NK-92 (cell line): Measurements from ENCODE around the gene MLLT3.

Source experiments
- DNase-seq: peaks from one replicate; lab custom pipeline; 2025; ENCODE audit not compliant: unreplicated experiment; lab: John Stamatoyannopoulos, UW

MLLT3 gene

GRCh38 chr9:20428976-20429375, 193.3 kb downstream of the MLLT3 start:
- DNase-seq, result no peak

DNA sequence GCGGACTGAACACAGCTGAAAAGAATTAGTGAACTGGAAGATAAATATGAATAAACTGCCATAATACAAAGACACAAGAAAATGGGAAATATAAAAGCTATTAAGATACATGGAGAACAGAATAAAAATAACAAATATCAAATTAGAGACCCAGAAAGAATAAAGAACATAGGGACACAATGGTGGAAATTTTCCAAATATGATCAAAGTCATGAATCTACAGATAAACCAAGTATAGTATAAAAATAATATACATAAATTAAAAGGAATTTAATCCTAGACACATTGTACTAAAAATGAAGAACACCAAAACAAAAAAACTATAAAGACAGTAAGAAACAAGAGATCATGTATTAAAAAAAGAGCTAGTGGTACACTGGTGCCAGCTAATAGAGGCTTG, 194.9 kb downstream of the MLLT3 start:
- no peak for DNase-seq

DNA sequence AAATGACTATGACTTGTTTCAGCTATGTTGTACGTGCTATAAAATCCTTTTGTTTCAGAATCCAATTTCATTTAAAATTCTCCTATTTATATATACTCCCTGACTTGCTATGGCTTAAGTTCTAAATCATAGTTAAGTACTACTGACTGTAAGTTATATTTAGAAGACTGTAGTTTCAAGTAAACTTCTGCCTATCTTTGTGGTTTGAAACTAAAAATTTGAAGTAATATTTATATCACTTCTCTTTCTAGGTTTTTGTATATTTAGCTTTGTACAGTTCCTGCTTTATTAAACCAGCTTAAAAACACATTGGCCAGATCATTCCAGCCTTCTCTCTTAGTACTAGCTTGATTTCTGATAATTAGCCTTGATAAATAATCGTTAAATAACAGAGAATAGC, 196.3 kb downstream of the MLLT3 start:
- no peak for DNase-seq

DNA sequence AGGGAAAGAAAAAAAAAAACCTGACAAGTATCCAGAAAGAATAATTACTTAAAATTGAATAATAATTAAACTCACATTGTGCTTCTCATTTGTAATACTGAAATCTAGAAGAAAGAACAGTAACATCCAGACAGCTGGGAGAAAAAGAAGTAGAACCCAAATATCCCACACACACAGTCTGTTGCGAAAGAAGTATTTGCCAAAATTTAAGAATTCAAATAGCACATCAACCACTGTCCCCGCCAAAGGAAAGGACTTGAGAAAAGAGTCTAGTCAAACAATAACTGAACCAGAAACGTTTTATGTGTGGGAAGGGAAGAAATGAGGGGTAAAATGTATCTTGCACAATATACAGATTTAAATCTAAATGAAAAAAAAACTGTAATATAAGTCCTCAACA, 202.8 kb downstream of the MLLT3 start:
- no peak for DNase-seq

DNA sequence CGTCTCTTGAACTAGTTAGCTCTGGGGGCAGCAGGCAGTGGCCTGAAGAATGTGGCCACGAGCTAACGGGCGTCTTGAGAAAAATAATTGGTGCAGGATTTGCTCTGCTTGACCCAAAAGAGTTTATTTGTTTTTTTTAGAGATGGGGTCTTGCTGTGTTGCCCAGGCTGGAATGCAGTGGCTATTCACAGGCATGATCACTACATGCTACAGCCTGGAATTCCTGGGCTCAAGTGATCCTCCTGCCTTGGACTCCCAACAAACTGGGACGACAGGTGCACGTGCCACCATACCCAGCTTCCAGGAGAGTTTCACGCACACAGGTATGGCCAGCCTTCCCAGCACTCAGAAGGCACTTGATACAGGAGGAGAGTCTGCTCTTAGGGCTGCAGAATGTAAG, 203.8 kb downstream of the MLLT3 start:
- no peak for DNase-seq

DNA sequence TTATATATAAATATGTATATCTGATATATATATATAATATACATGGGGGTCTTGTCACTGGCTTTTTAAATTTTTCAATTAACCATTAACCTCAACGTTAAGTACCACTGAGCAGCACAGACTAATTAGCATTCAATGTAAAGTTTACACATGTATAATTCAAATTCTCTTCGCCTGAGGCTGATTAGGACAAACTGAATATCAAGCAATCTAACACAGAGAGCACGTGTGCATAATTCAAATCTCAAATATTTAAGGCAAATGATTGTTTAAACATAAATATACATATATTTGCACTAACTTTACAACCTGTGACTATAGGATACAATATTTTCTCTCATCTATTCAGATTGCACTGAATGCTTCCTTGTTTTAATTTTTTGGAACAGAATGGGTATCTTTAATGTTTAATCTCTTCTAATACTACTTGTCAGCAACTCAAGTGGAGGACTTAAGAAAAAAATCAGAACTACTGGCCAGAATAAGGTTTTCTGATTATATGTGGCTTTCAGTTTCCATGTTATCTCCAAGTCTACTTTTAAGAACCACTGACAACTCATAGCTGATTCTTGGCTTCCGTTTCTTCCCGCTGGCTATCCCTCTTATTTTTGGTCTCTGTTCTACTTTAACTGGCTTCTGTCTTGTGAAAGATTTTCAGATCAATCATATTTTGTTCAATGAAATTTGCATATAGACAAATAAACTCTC, 204.8 kb downstream of the MLLT3 start:
- no peak for DNase-seq

DNA sequence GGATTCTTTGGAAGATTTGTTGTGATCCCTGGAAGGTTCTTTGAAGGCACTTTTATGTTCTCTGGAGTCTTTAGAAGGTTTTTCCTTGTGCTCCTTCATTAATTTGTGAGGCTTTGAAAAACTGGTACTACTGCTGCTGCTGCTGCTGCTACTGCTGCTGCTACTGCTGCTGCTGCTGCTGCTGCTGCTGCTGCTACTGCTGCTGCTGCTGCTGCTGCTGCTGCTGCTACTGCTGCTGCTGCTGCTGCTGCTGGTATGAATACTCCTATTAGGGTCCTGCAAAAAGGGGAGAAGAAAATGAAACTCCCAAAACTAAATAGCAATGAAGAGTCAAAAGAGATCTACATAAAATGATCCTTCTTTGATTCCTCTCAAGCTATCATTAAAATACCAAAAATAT, 208.1 kb downstream of the MLLT3 start:
- DNase-seq, result no peak

GRCh38 chr9:20409321-20410092, 212.8 kb downstream of the MLLT3 start:
- no peak for DNase-seq

GRCh38 chr9:20408513-20408912, 213.8 kb downstream of the MLLT3 start:
- DNase-seq, result no peak

- no peak for DNase-seq
Measured at GRCh38 chr9:20407013-20407412, 215.3 kb downstream of the MLLT3 start.

- no peak for DNase-seq
Measured at GRCh38 chr9:20406344-20406743, 216.0 kb downstream of the MLLT3 start.

GRCh38 chr9:20405616-20406015, 216.7 kb downstream of the MLLT3 start:
- no peak for DNase-seq

DNA sequence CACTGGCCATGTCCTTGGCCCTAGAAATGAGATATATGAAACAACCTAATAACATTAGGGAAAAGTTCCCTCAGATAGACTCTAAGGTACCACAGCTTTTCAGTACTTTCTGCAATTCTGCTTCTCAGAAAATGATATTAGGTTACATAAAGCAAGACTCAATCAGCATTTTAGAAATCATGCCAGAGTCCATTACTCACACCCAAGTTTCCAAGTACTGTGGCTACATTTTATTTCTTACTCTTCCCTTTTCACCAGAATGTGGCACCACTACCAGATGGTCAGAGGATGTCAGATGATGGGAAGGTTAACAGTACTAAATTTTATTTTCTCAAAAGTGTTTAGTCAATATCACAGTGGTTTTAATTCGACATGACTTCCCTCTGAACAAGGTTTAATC, 217.2 kb downstream of the MLLT3 start:
- no peak for DNase-seq

GRCh38 chr9:20404192-20404813, 218.0 kb downstream of the MLLT3 start:
- DNase-seq, result no peak

DNA sequence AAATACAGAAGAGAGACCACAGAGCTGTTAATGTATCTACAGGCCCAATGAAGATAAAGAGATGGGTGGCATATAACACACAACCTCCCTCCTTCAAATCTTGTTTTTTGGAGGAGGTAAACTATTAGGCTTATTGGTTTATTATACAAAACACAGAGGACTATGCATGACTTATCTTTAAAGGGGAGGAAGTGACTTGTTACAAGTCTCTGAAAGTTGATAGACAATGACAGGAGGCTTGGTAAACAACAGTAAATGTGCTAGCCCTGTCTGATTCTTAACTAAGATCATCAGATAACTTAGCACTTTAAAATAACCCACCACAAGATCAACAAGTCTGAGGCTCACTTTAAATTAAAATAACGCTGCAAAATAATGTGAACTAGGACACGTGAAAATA, 219.0 kb downstream of the MLLT3 start:
- DNase-seq, result no peak

- no peak for DNase-seq
Measured at GRCh38 chr9:20402273-20402875, 219.9 kb downstream of the MLLT3 start.

- no peak for DNase-seq
Measured at GRCh38 chr9:20398536-20399338, 223.6 kb downstream of the MLLT3 start.

DNA sequence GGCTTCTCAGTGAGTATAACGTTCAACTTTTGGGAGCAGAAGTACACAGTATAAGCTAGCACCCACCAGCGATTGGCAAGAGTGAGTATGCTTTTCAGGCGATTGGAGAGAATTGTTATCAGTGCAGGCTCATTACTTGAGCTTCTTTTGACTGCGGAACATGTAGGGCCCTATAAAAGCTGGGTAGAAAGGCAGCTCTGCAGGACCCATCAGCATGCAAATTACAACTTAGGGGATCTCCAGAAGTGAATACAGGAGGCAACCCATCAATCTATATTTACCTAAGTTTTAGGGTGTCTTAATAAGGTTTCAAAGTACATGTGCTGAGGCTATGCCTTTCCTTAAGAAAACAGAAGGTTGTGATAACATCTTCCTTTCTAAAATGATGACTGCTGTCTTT, 225.0 kb downstream of the MLLT3 start:
- no peak for DNase-seq

DNA sequence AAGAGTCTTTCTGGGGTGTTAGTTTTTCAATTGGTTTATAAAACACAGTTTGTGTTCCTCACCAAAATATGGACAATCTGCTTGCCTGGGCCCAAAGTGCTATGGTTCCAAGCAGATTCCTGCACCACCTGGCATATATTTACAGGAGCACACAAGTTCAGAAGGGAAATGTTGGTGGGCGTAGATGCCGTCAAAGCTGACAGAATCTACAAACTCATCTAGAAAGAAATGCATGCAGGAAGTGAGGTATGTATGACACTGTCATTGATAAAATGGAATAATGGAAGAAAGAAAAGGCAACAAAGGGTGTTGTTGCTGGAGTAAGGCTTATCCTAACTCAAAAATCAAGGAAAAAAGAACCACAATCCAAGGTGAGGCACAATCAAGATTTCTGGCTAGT, 225.8 kb downstream of the MLLT3 start:
- no peak for DNase-seq

- DNase-seq, result no peak
Measured at GRCh38 chr9:20395651-20396050, 226.6 kb downstream of the MLLT3 start.

- DNase-seq, result no peak
Measured at GRCh38 chr9:20394969-20395368, 227.3 kb downstream of the MLLT3 start.
